ENCODE results near the gene TMEM100.

TMEM100 gene

DNA sequence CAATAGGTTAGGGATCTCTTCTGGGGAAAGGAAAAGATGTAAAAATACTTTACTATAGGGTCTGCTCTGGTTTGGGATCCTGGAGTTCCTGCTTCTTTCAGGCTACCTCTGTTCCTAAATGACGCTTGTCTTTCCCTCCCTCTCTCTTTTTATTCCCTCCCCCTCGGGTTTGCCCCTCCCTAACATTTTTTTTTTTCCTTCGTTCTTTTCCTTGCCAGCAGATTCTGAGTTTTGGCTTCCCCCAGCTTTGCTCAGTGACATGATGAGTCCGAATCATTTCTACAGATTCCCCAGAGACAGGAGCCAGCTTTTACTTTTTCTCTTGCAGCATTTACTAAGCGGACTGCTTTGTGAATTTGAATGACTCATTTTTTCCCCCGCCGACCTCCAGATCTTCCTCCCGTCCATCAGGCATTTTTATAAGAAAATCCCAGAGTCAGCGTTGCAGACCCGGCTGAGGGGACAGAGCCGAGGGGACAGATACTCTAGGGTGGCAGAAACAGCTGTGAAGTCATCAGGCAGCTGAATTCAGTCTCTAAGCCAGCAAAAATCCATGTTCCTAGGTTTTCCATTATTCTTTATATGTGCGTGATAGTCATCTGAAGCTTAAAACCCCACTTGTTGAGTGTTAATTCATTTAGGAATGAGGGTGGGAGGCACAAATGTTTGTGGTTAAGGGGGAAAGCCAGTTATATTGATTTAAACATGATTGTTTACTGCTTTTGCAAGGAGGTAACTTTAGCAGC lies at the start of gene TMEM100:
TMEM100 (minus strand) TSS at position 123 of the 746 bp plus-strand sequence. CDS start 1,794 bp downstream, outside the sequence.
- DNase-seq: no peak

- DNase-seq: no peak
Measured at GRCh38 chr17:55772086-55772485, 49.4 kb upstream of the TMEM100 start.

DNA sequence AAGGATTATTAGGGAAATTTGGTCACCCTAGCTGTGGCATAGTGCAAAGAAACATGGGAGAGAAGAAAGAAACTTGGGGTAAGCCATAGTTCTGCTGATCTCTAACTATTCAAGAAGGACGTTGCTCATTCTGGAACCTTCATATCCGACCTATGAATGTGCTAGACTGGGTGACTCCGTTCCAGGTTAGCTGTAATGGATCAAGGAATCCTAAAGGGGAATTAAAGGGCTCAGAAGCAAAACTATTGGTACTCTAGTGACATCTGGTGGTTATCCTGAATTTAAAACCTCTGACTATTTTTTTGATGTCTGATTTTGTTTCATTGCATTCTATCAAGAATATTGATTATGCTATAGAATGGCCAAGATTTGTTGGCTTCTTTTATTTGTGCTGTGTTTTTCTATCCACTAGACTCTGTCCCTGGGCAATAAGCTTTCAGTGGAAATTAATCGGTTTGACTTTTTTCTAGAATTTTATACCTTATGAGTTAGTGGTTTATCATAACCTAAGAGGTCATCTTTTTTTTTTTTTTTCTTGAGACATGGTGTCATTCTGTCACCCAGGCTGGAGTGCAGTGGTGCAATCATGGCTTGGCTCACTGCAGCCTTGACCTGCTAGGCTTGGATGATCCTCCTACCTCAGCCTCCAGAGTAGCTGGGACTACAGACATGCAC lies 47.7 kb upstream of the TMEM100 start:
- peak; percentile 19 for DNase-seq

- DNase-seq: no peak
Measured at GRCh38 chr17:55769625-55770000, 46.9 kb upstream of the TMEM100 start.

- no peak for DNase-seq
Measured at GRCh38 chr17:55768936-55769624, 46.4 kb upstream of the TMEM100 start.

DNA sequence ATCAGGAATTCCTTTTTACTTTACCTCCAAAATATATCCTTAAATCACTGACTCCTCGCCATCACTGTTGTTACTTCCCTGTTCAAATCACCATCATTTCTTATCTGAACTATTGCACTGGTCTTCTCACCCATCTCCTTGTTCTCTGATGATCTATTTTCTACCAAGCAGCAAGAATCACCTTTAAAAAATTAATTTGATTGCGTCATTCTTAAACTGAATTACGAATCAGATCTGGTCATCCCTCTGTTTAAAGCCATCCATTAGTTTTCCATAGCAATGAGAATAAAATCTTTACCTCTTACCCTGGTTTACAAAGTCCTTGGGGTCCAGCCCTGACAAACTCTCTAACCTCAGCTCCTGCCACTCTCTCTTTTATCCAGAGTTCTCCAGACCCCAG lies 42.8 kb upstream of the TMEM100 start:
- no peak for DNase-seq

DNA sequence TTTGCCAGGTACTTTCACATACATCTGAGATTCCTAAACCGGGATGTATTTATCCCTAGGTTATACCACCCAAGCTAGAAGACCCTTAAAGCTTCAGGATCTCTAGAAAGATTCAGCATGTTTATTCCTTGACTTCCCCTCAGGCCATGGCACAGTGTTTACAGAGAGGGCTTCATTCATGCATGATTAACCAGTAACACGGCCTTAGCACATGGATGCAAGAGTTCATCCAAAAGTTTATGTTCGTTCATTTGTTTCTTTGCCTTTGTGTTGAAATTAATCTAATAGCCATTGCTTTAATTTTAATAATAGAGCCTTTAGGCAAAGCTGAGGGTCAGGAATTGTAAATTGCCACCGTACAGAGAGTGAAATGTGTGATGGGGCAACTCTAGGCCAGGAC lies 41.9 kb upstream of the TMEM100 start:
- DNase-seq: no peak

DNA sequence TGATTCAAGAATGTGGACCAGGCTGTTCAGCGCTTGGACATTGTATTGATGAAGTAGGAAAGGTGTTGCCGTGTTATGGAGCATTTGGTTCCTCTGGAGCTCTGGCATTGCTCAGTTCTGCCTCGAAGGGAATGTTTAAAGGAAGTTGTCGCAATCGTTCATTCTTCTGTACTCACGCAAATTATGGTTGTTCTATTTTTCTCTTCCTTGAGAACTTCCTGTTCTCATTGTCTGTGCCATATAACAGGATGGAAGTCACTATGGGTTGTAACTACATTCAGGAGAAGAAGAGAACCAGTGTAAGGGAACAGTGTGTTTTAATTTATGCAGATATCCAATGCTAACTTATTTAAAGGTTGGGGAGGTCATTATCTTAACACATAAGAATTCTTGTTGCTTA lies 41.2 kb upstream of the TMEM100 start:
- DNase-seq: peak; percentile 64

- DNase-seq: no peak
Measured at GRCh38 chr17:55762086-55762858, 39.6 kb upstream of the TMEM100 start.

DNA sequence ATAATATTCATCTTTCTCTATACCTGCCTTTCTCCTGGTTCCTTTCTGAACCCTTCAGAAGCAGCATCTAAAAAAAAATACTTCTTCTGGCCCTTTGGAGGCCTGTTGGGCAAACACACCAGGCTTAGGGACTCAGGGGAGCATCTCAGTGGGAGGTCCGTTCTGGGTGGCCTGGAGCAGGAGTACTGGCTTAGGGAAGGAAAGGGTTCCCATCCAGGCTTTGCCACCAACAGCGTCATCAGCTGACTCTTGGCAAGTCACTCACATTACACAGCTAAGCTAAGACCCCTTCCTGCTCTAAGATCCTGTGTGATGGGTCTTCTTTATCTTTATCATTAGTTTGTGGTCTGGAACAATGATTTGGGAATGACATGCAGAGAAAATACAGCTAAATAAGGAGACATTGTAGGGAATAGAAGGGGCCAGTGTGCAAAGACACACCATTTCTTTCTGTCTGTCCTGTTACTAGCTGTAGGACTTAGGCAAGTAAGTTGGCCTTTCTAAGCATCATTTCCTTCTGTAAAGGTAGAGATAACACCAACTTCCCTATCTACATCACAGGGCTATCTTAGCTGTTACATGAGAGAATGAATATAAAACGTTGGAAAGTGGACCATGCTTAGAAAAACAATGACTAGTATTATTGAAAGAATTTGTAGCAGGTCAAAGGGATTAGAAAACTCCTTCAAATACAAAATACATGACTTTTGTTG lies 38.1 kb upstream of the TMEM100 start:
- peak; percentile 65 for DNase-seq

DNA sequence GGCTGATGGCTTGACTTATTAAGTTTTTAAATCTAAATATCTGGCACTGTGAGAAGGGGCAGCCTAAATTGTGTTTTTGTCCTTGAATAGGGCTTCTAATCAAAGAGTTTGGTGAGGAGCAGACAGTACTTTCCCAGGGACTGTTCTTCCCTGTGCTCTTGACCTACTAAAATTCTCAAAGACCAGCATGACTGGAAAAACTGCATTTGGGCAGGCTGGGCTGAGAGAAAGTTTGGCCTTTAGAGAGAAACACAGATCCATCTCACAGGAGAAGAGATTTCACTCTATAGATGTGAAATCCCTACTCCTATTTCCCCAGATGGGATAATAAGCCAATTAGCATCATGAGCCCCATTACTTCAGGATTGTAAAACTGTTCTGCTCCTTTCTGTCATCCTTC lies 35.5 kb upstream of the TMEM100 start:
- no peak for DNase-seq

DNA sequence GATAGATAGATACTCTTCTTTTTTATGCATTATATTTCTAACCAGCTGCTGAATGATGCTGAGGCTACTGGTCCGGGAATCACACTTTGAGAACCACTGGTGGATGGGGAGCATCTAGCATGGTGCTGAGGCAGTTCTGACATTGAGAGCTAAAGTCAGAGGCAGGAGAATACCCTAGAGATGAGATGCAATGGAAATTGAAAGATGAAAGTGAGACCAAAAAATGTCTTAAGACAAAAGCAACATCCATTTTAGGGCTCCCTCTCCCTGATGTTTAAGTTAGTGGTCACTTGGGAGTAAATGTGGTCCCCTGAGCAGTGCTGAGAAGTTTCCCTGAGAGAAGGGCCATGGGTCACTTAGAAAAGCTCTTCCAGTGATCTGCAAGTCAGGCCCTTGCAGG lies 35.0 kb upstream of the TMEM100 start:
- DNase-seq: no peak

DNA sequence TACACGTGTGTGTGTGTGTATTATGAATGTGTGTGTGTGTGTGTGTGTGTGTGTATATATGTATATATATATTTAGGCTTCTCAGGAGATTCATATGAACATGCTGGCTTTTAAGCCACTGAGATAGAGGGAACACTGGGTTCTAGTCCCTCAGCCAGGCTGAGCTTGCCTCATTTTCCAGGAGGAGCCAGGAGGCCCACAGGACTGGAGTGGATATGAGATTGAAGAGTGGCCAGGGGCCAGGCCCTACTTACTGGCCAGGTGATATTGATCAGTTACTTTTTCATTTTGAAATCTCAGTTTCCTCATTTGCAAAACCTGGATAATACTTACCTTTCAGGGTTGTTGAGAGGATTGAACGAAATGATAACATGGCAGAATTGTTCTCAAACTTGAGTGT lies 34.0 kb upstream of the TMEM100 start:
- DNase-seq: no peak

- no peak for DNase-seq
Measured at GRCh38 chr17:55751720-55752250, 29.1 kb upstream of the TMEM100 start.

DNA sequence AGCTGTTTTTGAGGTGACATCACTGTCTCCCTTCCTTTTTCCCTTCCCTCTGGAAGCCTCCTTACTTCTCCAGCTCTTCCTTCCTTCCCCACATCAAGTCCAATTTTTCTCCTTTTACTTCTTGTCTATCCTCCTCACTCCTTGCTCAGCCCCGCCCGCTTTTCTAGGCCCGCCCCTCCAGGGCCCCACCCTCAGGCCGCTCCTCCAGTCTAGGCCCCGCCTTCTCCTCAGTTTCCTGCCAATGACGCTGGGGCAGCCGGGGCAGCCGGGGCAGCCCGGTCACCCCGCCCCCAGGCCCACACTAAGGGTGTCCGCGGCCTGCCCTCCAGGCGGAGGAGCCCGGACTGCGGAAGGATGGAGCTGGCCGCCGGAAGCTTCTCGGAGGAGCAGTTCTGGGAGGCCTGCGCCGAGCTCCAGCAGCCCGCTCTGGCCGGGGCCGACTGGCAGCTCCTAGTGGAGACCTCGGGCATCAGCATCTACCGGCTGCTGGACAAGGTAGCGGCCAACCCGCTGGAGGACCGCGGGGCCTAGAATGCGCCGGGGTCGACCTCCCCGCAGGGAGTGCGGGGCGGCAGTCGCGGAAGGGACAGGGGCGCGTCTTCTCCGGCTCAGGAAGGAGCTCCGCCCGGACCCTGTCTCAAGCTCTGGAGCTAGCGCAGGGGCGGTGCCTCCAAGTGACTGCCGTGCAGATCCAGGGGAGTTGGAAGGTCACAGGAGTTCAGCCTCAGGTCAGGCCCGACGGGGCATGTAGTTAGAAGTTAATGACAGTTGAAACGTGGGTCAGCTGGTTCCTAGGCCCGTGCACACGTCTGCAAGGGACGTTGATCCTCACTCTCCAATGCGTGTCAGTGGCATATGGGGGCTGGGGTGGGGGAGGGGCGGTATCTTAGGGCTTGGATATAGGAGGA lies 28.3 kb upstream of the TMEM100 start, which contains the start of gene PCTP:
PCTP (plus strand) TSS at position 302 of the 908 bp plus-strand sequence; CDS start at position 355, 53 bp downstream.
- DNase-seq: peak; percentile 72

- no peak for DNase-seq
Measured at GRCh38 chr17:55749985-55750384, 27.3 kb upstream of the TMEM100 start.

- no peak for DNase-seq
Measured at GRCh38 chr17:55748841-55749240, 26.2 kb upstream of the TMEM100 start.

DNA sequence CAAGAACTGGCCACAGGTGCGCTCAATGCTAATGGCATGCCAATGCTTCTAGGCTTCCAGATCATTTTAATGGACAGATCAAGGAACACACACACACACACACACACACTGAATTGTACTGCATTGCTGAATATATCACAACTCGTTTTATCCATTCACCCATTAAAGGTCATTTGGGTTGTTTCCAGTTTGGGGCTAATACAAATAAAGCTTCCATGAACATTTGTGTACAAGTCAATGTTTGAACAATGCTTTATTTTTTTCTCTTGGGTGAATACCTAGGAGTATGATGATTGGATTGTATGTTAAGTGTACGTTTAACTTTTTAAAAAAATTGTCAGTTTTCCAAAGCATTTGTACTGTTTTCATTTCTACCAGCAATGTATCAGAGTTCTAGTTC lies 24.5 kb upstream of the TMEM100 start:
- DNase-seq: no peak

- no peak for DNase-seq
Measured at GRCh38 chr17:55746466-55746865, 23.8 kb upstream of the TMEM100 start.

- no peak for DNase-seq
Measured at GRCh38 chr17:55745258-55745657, 22.6 kb upstream of the TMEM100 start.

DNA sequence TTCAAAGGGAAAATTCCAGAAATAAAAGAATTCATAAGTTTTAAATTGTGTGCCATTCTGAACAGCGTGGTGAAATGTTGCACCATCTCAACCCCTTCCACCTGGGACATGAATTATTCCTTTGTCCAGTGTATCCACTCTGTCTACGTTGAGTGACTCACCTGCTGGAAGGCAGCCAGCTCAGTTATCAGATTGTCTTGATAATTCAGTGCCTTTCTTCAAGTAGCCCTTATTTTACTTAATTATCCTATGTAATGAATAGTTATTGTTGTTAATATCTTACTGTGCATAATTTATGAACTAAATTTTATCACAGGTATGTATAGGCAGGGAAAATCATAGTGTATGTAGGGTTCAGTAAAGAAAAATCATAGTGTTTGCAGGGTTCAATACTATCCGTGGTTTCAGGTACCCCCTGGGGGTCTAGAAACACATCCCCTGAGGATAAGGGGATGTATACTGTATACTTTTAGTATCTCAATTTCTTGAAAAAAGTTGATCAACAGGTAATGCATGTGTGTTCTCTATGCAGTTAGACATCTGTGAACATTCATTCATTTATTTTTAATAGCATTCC lies 20.5 kb upstream of the TMEM100 start:
- no peak for DNase-seq
